DMS153 treated with DMSO at 0.1 percent for 48 hours (cell line): ENCODE measurements around the gene GAS7.

ENCODE experiments used
- DNase-seq: peaks from one replicate; lab custom pipeline; 2025; ENCODE audit not compliant: unreplicated experiment; lab: John Stamatoyannopoulos, UW

The GAS7 gene

GRCh38 chr17:10198509-10199249 is at the start of gene GAS7:
Gene GAS7, minus strand, starts transcription at chr17:10198606.
- DNase-seq: no peak

GRCh38 chr17:10247810-10248209 is 49.4 kb upstream of the GAS7 start:
- DNase-seq: no peak

- no peak for DNase-seq
Measured at GRCh38 chr17:10243883-10244844, 45.8 kb upstream of the GAS7 start.

- no peak for DNase-seq
Measured at GRCh38 chr17:10241781-10242180, 43.4 kb upstream of the GAS7 start.

GRCh38 chr17:10238661-10239060 is 40.3 kb upstream of the GAS7 start:
- no peak for DNase-seq

- DNase-seq: no peak
Measured at GRCh38 chr17:10234033-10234432, 35.6 kb upstream of the GAS7 start.

- DNase-seq: no peak
Measured at GRCh38 chr17:10233161-10233560, 34.8 kb upstream of the GAS7 start.

- no peak for DNase-seq
Measured at GRCh38 chr17:10229181-10229580, 30.8 kb upstream of the GAS7 start.

- DNase-seq: no peak
Measured at GRCh38 chr17:10226930-10227695, 28.7 kb upstream of the GAS7 start.

GRCh38 chr17:10224582-10225195 is 26.3 kb upstream of the GAS7 start:
- DNase-seq: no peak

GRCh38 chr17:10219193-10219592 is 20.8 kb upstream of the GAS7 start:
- DNase-seq: no peak

- no peak for DNase-seq
Measured at GRCh38 chr17:10217916-10218315, 19.5 kb upstream of the GAS7 start.

GRCh38 chr17:10216213-10216938 is 18.0 kb upstream of the GAS7 start:
- DNase-seq: no peak

- no peak for DNase-seq
Measured at GRCh38 chr17:10215286-10215685, 16.9 kb upstream of the GAS7 start.

- no peak for DNase-seq
Measured at GRCh38 chr17:10211666-10212065, 13.3 kb upstream of the GAS7 start.

GRCh38 chr17:10210151-10210574 is 11.8 kb upstream of the GAS7 start:
- no peak for DNase-seq

- DNase-seq: no peak
Measured at GRCh38 chr17:10208604-10209193, 10.3 kb upstream of the GAS7 start.

GRCh38 chr17:10207153-10207552 is 8.7 kb upstream of the GAS7 start:
- DNase-seq: no peak

- no peak for DNase-seq
Measured at GRCh38 chr17:10205549-10206185, 7.3 kb upstream of the GAS7 start.
